Stimulated activated CD8-positive, alpha-beta memory T cell treated with anti-CD3 and anti-CD28 coated beads, Interleukin-12 subunit alpha, Interleukin-12 subunit beta, amount 100 ng/mL, for 1 hour (primary cell): ENCODE data around the gene ADAMTS7.
"Not testable (repeated sequence)": the region's sequence is repeated elsewhere in the genome, so short reads cannot be mapped to it uniquely, and the experiment has no call there.

ENCODE experiments used
- DNase-seq: peaks from one replicate; pipeline ENCODE4 v3.0.0-alpha.2; 2020; ENCODE audit warnings: low read depth

Gene ADAMTS7

GRCh38 chr15:78811124-78811824, at the start of gene ADAMTS7:
Gene ADAMTS7, minus strand, starts transcription at chr15:78811464. Its CDS starts 244 bp downstream, at chr15:78811220.
- peak; percentile 21 for DNase-seq

- peak; percentile 42 for DNase-seq
Observed at GRCh38 chr15:78859971-78860719, 48.9 kb upstream of the ADAMTS7 start.

GRCh38 chr15:78855746-78856145, 44.5 kb upstream of the ADAMTS7 start:
- no peak for DNase-seq

- no peak for DNase-seq
Observed at GRCh38 chr15:78854833-78855372, 43.6 kb upstream of the ADAMTS7 start.

- DNase-seq = no peak
Observed at GRCh38 chr15:78853500-78853899, 42.2 kb upstream of the ADAMTS7 start.

- no peak for DNase-seq
Observed at GRCh38 chr15:78850941-78851755, 39.9 kb upstream of the ADAMTS7 start.

- DNase-seq = no peak
Observed at GRCh38 chr15:78850352-78850751, 39.1 kb upstream of the ADAMTS7 start.

GRCh38 chr15:78847387-78847906, 36.2 kb upstream of the ADAMTS7 start:
- not testable (repeated sequence) for DNase-seq

GRCh38 chr15:78846906-78847305, 35.6 kb upstream of the ADAMTS7 start:
- DNase-seq = not testable (repeated sequence)

- no peak for DNase-seq
Observed at GRCh38 chr15:78842519-78842918, 31.3 kb upstream of the ADAMTS7 start.

GRCh38 chr15:78841891-78842290, 30.6 kb upstream of the ADAMTS7 start:
- DNase-seq = no peak

GRCh38 chr15:78841376-78841706, 30.1 kb upstream of the ADAMTS7 start:
- no peak for DNase-seq

- DNase-seq = no peak
Observed at GRCh38 chr15:78840661-78841375, 29.6 kb upstream of the ADAMTS7 start.

- not testable (repeated sequence) for DNase-seq
Observed at GRCh38 chr15:78839151-78839550, 27.9 kb upstream of the ADAMTS7 start.

GRCh38 chr15:78838489-78838888, 27.2 kb upstream of the ADAMTS7 start:
- no peak for DNase-seq

GRCh38 chr15:78837543-78837942, 26.3 kb upstream of the ADAMTS7 start:
- no peak for DNase-seq

GRCh38 chr15:78837131-78837530, 25.9 kb upstream of the ADAMTS7 start:
- no peak for DNase-seq

- no peak for DNase-seq
Observed at GRCh38 chr15:78836333-78836732, 25.1 kb upstream of the ADAMTS7 start.

- no peak for DNase-seq
Observed at GRCh38 chr15:78831229-78832207, 20.3 kb upstream of the ADAMTS7 start.

GRCh38 chr15:78830514-78831228, 19.4 kb upstream of the ADAMTS7 start:
- DNase-seq = no peak
